Cardiac muscle cell (in vitro differentiated cells and primary cell): ENCODE measurements around the gene ZBTB9. TPM values are rescaled to one million over a fixed set of nuclear protein-coding genes. Genes with fewer than 3 reads are reported as not detected.
A peak's percentile ranks its signal among the peaks of the same experiment; 100 is the strongest.

Source experiments
- DNase-seq, 2 donors: peaks; one replicate each; pipeline versions ENCODE4 v3.0.0 to v3.0.0-alpha.2; 2010 to 2017; ENCODE audit warnings: low read depth in 1 of 2, low spot score in 1 of 2
- H3K27ac ChIP-seq: fragments of 200-600 bp; sonication (generic); 2 replicates; pipeline ENCODE4 v1.5.1; 2016
- H3K27me3 ChIP-seq: fragments of 200-600 bp; sonication (generic); 2 replicates; pipeline ENCODE4 v1.6.0; 2016; ENCODE audit warnings: control low read depth
- H3K36me3 ChIP-seq: fragments of 200-600 bp; sonication (generic); 2 replicates; pipeline ENCODE4 v1.5.1; 2016; ENCODE audit warnings: control low read depth
- H3K4me1 ChIP-seq: fragments of 200-600 bp; sonication (generic); 2 replicates; pipeline ENCODE4 v1.8.1; 2017; ENCODE audit warnings: low read depth, mild to moderate bottlenecking, mixed run types
- H3K4me3 ChIP-seq: fragments of 200-600 bp; sonication (generic); 2 replicates; pipeline ENCODE4 v1.5.1; 2016; ENCODE audit warnings: mild to moderate bottlenecking
- H3K9me3 ChIP-seq: fragments of 200-600 bp; sonication (generic); 2 replicates; pipeline ENCODE4 v1.5.1; 2017; ENCODE audit warnings: low read depth, mild to moderate bottlenecking, control low read depth
- polyA plus RNA-seq: library from polyadenylated mRNA; unstranded; fragments of >200 nt; fragmentation: Nextera tagmentation; extraction: Ambion mirVana; gene quantifications from 2 replicates; pipeline ENCODE4 v1.2.1, GENCODE V29; 2016
- total RNA-seq: library from RNA; depleted of rRNA; stranded (reverse); fragments of >200 nt; gene quantifications from 2 replicates; pipeline ENCODE4 v1.2.3, GENCODE V29; 2016
- TF ChIP-seq, protein P1 (sequence below): IDR thresholded peaks from 2 replicates; pipeline ENCODE4 v1.5.1; 2012; ENCODE audit warnings: low read depth, mild to moderate bottlenecking, low read length

ZBTB9 gene
- total and polyA plus RNA-seq, 2 experiments from 2014 or later, result 5.5 to 9.5 TPM

DNA sequence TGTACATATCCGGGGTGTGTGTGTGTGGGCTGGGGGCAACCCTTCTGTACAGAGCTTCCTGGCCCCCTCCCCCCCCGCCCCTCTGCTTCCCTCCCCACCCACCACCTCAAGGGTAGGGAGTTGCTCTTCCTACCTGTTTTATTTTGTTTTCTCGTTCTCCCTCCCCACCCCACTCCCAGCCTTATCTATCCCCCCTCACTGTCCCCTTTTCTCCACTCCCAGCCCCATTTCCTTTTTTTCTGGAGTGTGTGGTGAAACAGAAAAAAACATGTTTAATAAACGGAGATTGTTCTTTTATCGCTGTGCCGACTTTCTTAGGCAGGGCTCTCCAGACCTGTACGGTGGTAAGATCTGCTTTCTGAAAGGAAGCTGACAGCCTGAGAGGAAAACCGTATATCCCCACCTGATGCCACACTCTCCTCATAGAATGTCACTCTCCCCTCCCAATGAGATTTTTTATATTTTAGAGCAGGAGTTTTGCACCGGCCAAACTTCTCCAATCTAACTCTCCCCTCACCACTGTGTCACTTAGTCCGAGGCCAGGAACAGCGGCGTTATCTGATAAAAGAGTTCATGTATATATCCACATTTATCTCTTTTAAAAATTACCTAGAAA is 875 bp upstream of the ZBTB9 start:
- no peak for DNase-seq
- Histone ChIP-seq H3K27me3 (no peaks in the 10 kb centered on the region), H3K9me3 (no peaks in the 10 kb centered on the region), H3K4me1 (peaks cover 4% of the 10 kb centered on the region), H3K4me3 (peak overlapping the region; percentile 77), H3K27ac (peak overlapping the region; percentile 78), H3K36me3 (no peaks in the 10 kb centered on the region)
- TF ChIP-seq, protein P1, sequence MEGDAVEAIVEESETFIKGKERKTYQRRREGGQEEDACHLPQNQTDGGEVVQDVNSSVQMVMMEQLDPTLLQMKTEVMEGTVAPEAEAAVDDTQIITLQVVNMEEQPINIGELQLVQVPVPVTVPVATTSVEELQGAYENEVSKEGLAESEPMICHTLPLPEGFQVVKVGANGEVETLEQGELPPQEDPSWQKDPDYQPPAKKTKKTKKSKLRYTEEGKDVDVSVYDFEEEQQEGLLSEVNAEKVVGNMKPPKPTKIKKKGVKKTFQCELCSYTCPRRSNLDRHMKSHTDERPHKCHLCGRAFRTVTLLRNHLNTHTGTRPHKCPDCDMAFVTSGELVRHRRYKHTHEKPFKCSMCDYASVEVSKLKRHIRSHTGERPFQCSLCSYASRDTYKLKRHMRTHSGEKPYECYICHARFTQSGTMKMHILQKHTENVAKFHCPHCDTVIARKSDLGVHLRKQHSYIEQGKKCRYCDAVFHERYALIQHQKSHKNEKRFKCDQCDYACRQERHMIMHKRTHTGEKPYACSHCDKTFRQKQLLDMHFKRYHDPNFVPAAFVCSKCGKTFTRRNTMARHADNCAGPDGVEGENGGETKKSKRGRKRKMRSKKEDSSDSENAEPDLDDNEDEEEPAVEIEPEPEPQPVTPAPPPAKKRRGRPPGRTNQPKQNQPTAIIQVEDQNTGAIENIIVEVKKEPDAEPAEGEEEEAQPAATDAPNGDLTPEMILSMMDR, result no peak

DNA sequence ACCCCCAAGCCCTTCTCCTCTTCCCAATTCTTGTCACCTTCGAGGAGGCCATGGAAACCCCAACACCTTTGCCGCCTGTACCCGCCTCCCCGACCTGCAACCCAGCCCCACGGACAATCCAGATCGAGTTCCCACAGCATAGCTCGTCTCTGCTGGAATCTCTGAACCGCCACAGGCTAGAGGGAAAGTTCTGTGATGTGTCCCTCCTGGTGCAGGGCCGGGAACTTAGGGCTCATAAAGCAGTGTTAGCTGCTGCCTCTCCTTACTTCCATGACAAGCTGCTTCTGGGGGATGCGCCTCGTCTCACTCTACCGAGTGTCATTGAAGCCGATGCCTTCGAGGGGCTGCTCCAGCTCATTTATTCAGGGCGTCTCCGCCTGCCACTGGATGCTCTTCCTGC is 675 bp downstream of the ZBTB9 start:
- no peak for DNase-seq
- Histone ChIP-seq H3K27me3 (no peaks in the 10 kb centered on the region), H3K27ac (no peak overlapping the region), H3K9me3 (no peaks in the 10 kb centered on the region), H3K4me1 (peaks cover 4% of the 10 kb centered on the region), H3K36me3 (no peaks in the 10 kb centered on the region), H3K4me3 (peak overlapping the region; percentile 77)
- TF ChIP-seq, protein P1, result no peak

DNA sequence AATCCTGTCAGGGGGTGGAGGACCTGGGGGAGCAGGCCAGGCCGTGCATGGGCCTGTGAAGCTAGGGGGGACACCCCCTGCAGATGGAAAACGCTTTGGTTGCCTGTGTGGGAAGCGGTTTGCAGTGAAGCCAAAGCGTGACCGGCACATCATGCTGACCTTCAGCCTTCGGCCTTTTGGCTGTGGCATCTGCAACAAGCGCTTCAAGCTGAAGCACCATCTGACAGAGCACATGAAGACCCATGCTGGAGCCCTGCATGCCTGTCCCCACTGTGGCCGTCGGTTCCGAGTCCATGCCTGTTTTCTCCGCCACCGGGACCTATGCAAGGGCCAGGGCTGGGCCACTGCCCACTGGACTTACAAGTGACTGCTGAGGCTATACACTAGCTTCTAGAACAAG is 1.8 kb downstream of the ZBTB9 start:
- DNase-seq, result no peak
- H3K27me3 ChIP-seq, result no peaks in the 10 kb centered on the region
- peaks cover 4% of the 10 kb centered on the region for H3K4me1 ChIP-seq
- TF ChIP-seq, protein P1, result no peak
- no peak overlapping the region for H3K4me3 ChIP-seq
- no peak overlapping the region for H3K27ac ChIP-seq
- H3K36me3 ChIP-seq, result no peaks in the 10 kb centered on the region
- H3K9me3 ChIP-seq, result no peaks in the 10 kb centered on the region

- Histone ChIP-seq H3K4me3 (no peak overlapping the region), H3K36me3 (no peaks in the 10 kb centered on the region), H3K9me3 (no peaks in the 10 kb centered on the region), H3K27me3 (no peaks in the 10 kb centered on the region), H3K4me1 (peaks cover 1% of the 10 kb centered on the region), H3K27ac (no peak overlapping the region)
- no peak for DNase-seq
- TF ChIP-seq, protein P1, result no peak
These were observed 4.3 kb downstream of the ZBTB9 start for GRCh38 chr6:33458676-33459075.

DNA sequence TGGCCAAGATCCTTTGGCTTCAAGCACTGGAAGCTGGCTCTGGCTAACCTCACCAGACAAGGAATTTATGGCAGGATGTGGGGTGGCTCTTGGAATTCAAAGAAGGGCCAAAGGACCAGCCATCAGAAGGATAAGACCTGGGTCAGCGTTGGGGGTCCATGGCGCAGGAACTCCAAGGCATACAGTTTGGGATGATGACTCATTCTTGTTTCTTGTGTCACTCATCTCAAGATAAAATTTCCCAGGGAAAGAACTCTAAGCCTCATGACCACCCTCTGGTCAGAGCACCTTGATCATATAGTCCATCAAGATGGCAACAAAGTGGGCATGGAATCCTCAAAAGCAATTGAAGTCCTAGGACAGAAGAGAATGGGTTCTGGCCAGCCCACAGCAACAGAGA is 4.8 kb downstream of the ZBTB9 start:
- Histone ChIP-seq H3K4me1 (no peaks in the 10 kb centered on the region), H3K27me3 (no peaks in the 10 kb centered on the region), H3K4me3 (no peak overlapping the region), H3K36me3 (no peaks in the 10 kb centered on the region), H3K27ac (no peak overlapping the region), H3K9me3 (no peaks in the 10 kb centered on the region)
- TF ChIP-seq, protein P1, result no peak
- DNase-seq, result no peak
